ENCODE results near the gene P3H3. TPM values are rescaled to one million over a fixed set of nuclear protein-coding genes. Genes with fewer than 3 reads are reported as not detected.

P3H3 gene
- total and polyA plus RNA-seq, 4 donors, result 0.42 to 1.9 (median 1.6) TPM

- Histone ChIP-seq H3K4me1 (ENCODE audit: control insufficient read depth in 4 of 4, insufficient read depth in 4 of 4, low read length in 3 of 4) (peaks cover 0 to 3% (median under 1%) of the 10 kb centered on the region in 4 donors), H3K4me3 (ENCODE audit: low read depth in 1 of 3, low read length in 3 of 3) (no peak overlapping the region), H3K27me3 (ENCODE audit: control insufficient read depth in 4 of 4, insufficient read depth in 4 of 4, low read length in 3 of 4) (no peaks in the 10 kb centered on the region), H3K9me3 (ENCODE audit: control insufficient read depth in 4 of 4, low read length in 3 of 4) (no peaks in the 10 kb centered on the region), H3K27ac (ENCODE audit: low read depth in 1 of 2, low read length in 2 of 2) (no peak overlapping the region), H3K36me3 (ENCODE audit: control insufficient read depth in 4 of 4, insufficient read depth in 3 of 4, low read depth in 1 of 4, low read length in 3 of 4) (peaks cover 0 to 2% (median 0%) of the 10 kb centered on the region in 4 donors), H3K9ac (ENCODE audit: low read depth in 1 of 2, low read length in 2 of 2) (no peak overlapping the region)
- no peak for DNase-seq (ENCODE audit: low spot score)
- TF ChIP-seq CTCF (IDR thresholded peaks at IDR 0.05; ENCODE audit: low read depth, low read length, missing input control) (no peak), RXRA (IDR thresholded peaks at IDR 0.05) (no peak), GABPA (IDR thresholded peaks at IDR 0.05 in 1 of 2, conservative IDR thresholded peaks at IDR 0.05 in 1 of 2) (no peak)
- 84% methylated on average over 10 of the region's 10 CpGs for WGBS
These were observed 11.4 kb downstream of the P3H3 start for GRCh38 chr12:6839482-6840201.

- Histone ChIP-seq H3K9ac (ENCODE audit: low read depth in 1 of 2, low read length in 2 of 2) (no peak overlapping the region), H3K36me3 (ENCODE audit: control insufficient read depth in 4 of 4, insufficient read depth in 3 of 4, low read depth in 1 of 4, low read length in 3 of 4) (peaks cover 0 to 2% (median 0%) of the 10 kb centered on the region in 4 donors), H3K9me3 (ENCODE audit: control insufficient read depth in 4 of 4, low read length in 3 of 4) (no peaks in the 10 kb centered on the region), H3K27me3 (ENCODE audit: control insufficient read depth in 4 of 4, insufficient read depth in 4 of 4, low read length in 3 of 4) (no peaks in the 10 kb centered on the region), H3K4me3 (ENCODE audit: low read depth in 1 of 3, low read length in 3 of 3) (no peak overlapping the region), H3K4me1 (ENCODE audit: control insufficient read depth in 4 of 4, insufficient read depth in 4 of 4, low read length in 3 of 4) (peaks cover 0 to 3% (median under 1%) of the 10 kb centered on the region in 4 donors), H3K27ac (ENCODE audit: low read depth in 1 of 2, low read length in 2 of 2) (no peak overlapping the region)
- 61% methylated on average over 1 of the region's 1 CpG for WGBS
- TF ChIP-seq CTCF (IDR thresholded peaks at IDR 0.05; ENCODE audit: low read depth, low read length, missing input control) (no peak), FOXA2 (IDR thresholded peaks at IDR 0.05) (no peak), JUND (IDR thresholded peaks at IDR 0.05) (no peak), GABPA (IDR thresholded peaks at IDR 0.05 in 1 of 2, conservative IDR thresholded peaks at IDR 0.05 in 1 of 2) (no peak), RXRA (IDR thresholded peaks at IDR 0.05) (no peak), EGR1 (IDR thresholded peaks at IDR 0.05; ENCODE audit: low read depth in 2 of 2) (no peak), MAX (IDR thresholded peaks at IDR 0.05) (no peak), NR2F2 (IDR thresholded peaks at IDR 0.05) (no peak)
- DNase-seq (ENCODE audit: low spot score), result no peak
These were observed 12.1 kb downstream of the P3H3 start for GRCh38 chr12:6840330-6840729.

GRCh38 chr12:6840761-6841515 is 12.7 kb downstream of the P3H3 start, which contains the start of gene GNB3:
TSS of gene GNB3 (plus strand) at chr12:6840925. CDS start at chr12:6841288, 363 bp downstream.
- Histone ChIP-seq H3K9me3 (ENCODE audit: control insufficient read depth in 4 of 4, low read length in 3 of 4) (no peaks in the 10 kb centered on the region), H3K9ac (ENCODE audit: low read depth in 1 of 2, low read length in 2 of 2) (no peak within 1 kb of the TSS), H3K36me3 (ENCODE audit: control insufficient read depth in 4 of 4, insufficient read depth in 3 of 4, low read depth in 1 of 4, low read length in 3 of 4) (peaks cover 0 to 2% (median 0%) of the 10 kb centered on the region in 4 donors), H3K27ac (ENCODE audit: low read depth in 1 of 2, low read length in 2 of 2) (no peak within 1 kb of the TSS), H3K4me3 (ENCODE audit: low read depth in 1 of 3, low read length in 3 of 3) (no peak within 1 kb of the TSS), H3K27me3 (ENCODE audit: control insufficient read depth in 4 of 4, insufficient read depth in 4 of 4, low read length in 3 of 4) (no peaks in the 10 kb centered on the region), H3K4me1 (ENCODE audit: control insufficient read depth in 4 of 4, insufficient read depth in 4 of 4, low read length in 3 of 4) (no peaks in the 10 kb centered on the region)
- 75% methylated on average over 24 of the region's 24 CpGs for WGBS
- DNase-seq (ENCODE audit: low spot score), result no peak
- TF ChIP-seq ZBTB33 (IDR thresholded peaks at IDR 0.05), result no peak
- TF ChIP-seq YY1 (IDR thresholded peaks at IDR 0.05), result no peak
- no peak for TF ChIP-seq MAX (IDR thresholded peaks at IDR 0.05)
- TF ChIP-seq TAF1 (conservative IDR thresholded peaks at IDR 0.05), result no peak
- no peak for TF ChIP-seq FOXA1 (IDR thresholded peaks at IDR 0.05)
- TF ChIP-seq CTCF (IDR thresholded peaks at IDR 0.05; ENCODE audit: low read depth, low read length, missing input control), result no peak

Measured in liver (tissue), 9 donors.